A673 (cell line): Measurements from ENCODE around the gene AKT3. TPM values are rescaled to one million over a fixed set of nuclear protein-coding genes. Genes with fewer than 3 reads are reported as not detected.

Experiments
- BruUV-seq: library from RNA; stranded (reverse); fragments of 400-500 nt; replicated peaks from 2 replicates; lab custom pipeline; 2021; lab: Mats Ljungman, UMichigan
- CTCF ChIA-PET: fragments of 300-600 bp; sonication (Branson Sonifier 250); formaldehyde crosslinking; loops from one replicate; lab custom pipeline; 2022; ENCODE audit warnings: antibody characterized with exemption; lab: Charles Lee
- POLR2A ChIA-PET: fragments of 300-600 bp; sonication (Branson Sonifier 250); formaldehyde crosslinking; loops from one replicate; lab custom pipeline; 2022; ENCODE audit warnings: antibody characterized with exemption; ENCODE audit not compliant: low non-redundant PET; lab: Charles Lee
- DNase-seq: peaks from one replicate; pipeline ENCODE4 v3.0.0-alpha.2; 2015; ENCODE audit warnings: low spot score
- H3K27ac ChIP-seq: fragments of 200-600 bp; sonication (generic); 2 replicates; pipeline ENCODE4 v1.5.1; 2016; ENCODE audit warnings: mixed run types, low read depth, mild to moderate bottlenecking, mixed read lengths, antibody characterized with exemption, low read length; ENCODE audit not compliant: poor library complexity, severe bottlenecking
- H3K27me3 ChIP-seq: fragments of 200-600 bp; sonication (generic); replicated peaks from 2 replicates; pipeline ENCODE4 v1.6.1; 2017; ENCODE audit warnings: mixed run types, low read depth, mild to moderate bottlenecking, mixed read lengths, antibody characterized with exemption, low read length; ENCODE audit not compliant: insufficient read depth, poor library complexity
- H3K36me3 ChIP-seq: fragments of 200-600 bp; sonication (generic); 2 replicates; pipeline ENCODE4 v1.6.1; 2016; ENCODE audit warnings: mixed run types, mild to moderate bottlenecking, mixed read lengths, antibody characterized with exemption, low read length; ENCODE audit not compliant: insufficient read depth, poor library complexity, severe bottlenecking
- H3K4me1 ChIP-seq: fragments of 200-600 bp; sonication (generic); 2 replicates; pipeline ENCODE4 v1.6.1; 2017; ENCODE audit warnings: mixed run types, mild to moderate bottlenecking, mixed read lengths, antibody characterized with exemption, low read length; ENCODE audit not compliant: insufficient read depth, poor library complexity, severe bottlenecking
- H3K4me3 ChIP-seq: fragments of 200-600 bp; sonication (generic); 2 replicates; pipeline ENCODE4 v1.5.1; 2016; ENCODE audit warnings: low read depth, mixed run types, mild to moderate bottlenecking, mixed read lengths, low read length; ENCODE audit not compliant: poor library complexity, severe bottlenecking
- H3K9me3 ChIP-seq: fragments of 200-600 bp; sonication (generic); 2 replicates; pipeline ENCODE4 v1.6.1; 2016; ENCODE audit warnings: mixed run types, low read depth, mild to moderate bottlenecking, mixed read lengths, antibody characterized with exemption, low read length; ENCODE audit not compliant: poor library complexity, severe bottlenecking
- CTCF ChIP-seq: fragments of 300-800, 200-600 bp; sonication (generic); conservative IDR thresholded peaks from 2 replicates; pipeline ENCODE4 v1.5.1; 2017; ENCODE audit warnings: low read depth, mild to moderate bottlenecking, antibody characterized with exemption, low read length, moderate library complexity, mixed read lengths
- EZH2 ChIP-seq: fragments of 200-600 bp; sonication (generic); IDR thresholded peaks from 2 replicates; pipeline ENCODE4 v1.6.1; 2017; ENCODE audit warnings: borderline replicate concordance, low read depth, mild to moderate bottlenecking, mixed read lengths, antibody characterized with exemption, low read length; ENCODE audit not compliant: poor library complexity, severe bottlenecking
- intact Hi-C: fragments of 100-400 bp; cut with micrococcal nuclease; formaldehyde crosslinking; loops from one replicate; pipeline ENCODE4 v1.10.0; 2022; ENCODE audit not compliant: unreplicated experiment
- total RNA-seq: library from RNA; stranded (reverse); gene quantifications from 2 replicates; pipeline ENCODE4 v1.2.3, GENCODE V29; 2021

Gene AKT3
- total RNA-seq, 1 experiment from 2014 or later: 14.4 TPM

- Histone ChIP-seq H3K27me3 (no peaks in the 10 kb centered on the region), H3K27ac (no peak overlapping the region), H3K36me3 (no peaks in the 10 kb centered on the region), H3K4me1 (no peaks in the 10 kb centered on the region), H3K4me3 (no peak overlapping the region), H3K9me3 (no peaks in the 10 kb centered on the region)
- TF ChIP-seq EZH2: no peak
- TF ChIP-seq CTCF: no peak
- POLR2A ChIA-PET: interaction anchor here (0.6 kb wide), 1 partner anchor 31 kb away, joined by 4 read pairs; no protein-coding TSS in a partner anchor
- intact Hi-C loops: no loop called here
- CTCF ChIA-PET: no interaction called here
- BruUV-seq: no TSS peak
- DNase-seq: no peak
Measured at GRCh38 chr1:243526180-243526579, 323.9 kb downstream of the AKT3 start.

DNA sequence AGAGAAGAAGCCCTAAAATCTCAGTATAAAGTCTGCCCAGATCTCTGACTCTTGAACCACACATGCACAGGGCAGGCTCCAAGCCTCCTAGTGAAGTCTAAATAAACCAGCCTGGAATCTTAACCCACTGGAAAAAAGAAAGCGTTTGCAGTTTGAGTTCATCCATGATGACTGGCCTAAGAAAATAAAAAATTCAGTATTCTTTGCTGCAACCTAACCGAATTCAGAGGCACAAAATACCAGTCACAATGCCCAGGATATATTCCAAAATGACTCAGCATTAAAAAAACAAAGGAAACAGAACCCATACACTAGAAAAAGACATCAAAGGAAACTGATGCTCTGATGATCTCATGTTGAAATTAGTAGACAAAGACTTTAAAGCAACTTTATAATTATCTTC is 325.0 kb downstream of the AKT3 start:
- Histone ChIP-seq H3K27ac (no peak overlapping the region), H3K36me3 (no peaks in the 10 kb centered on the region), H3K9me3 (no peaks in the 10 kb centered on the region), H3K4me1 (no peaks in the 10 kb centered on the region), H3K4me3 (no peak overlapping the region), H3K27me3 (no peaks in the 10 kb centered on the region)
- BruUV-seq: no TSS peak
- ChIA-PET CTCF (no interaction called here), POLR2A (no interaction called here)
- no peak for DNase-seq
- TF ChIP-seq EZH2 (no peak), CTCF (no peak)
- intact Hi-C loops: no loop called here

GRCh38 chr1:243523766-243524165 is 326.3 kb downstream of the AKT3 start:
- BruUV-seq: no TSS peak
- intact Hi-C loops: no loop called here
- Histone ChIP-seq H3K36me3 (no peaks in the 10 kb centered on the region), H3K27me3 (no peaks in the 10 kb centered on the region), H3K9me3 (no peaks in the 10 kb centered on the region), H3K4me1 (no peaks in the 10 kb centered on the region), H3K27ac (no peak overlapping the region), H3K4me3 (no peak overlapping the region)
- ChIA-PET POLR2A (no interaction called here), CTCF (no interaction called here)
- DNase-seq: no peak
- no peak for TF ChIP-seq EZH2
- no peak for TF ChIP-seq CTCF
